HG03025 (cell line): ENCODE results near the gene MXD4.

Experiments used
- ATAC-seq: cut with Tn5 transposase; IDR thresholded peaks from one replicate; pipeline ENCODE4 v1.9.1; 2021; ENCODE audit warnings: mild to moderate bottlenecking, moderate library complexity; ENCODE audit not compliant: unreplicated experiment, low FRiP score

The MXD4 gene

GRCh38 chr4:2265113-2266110 is 3.5 kb upstream of the MXD4 start:
- no peak for ATAC-seq

- no peak for ATAC-seq
Observed at GRCh38 chr4:2264481-2265041, 2.7 kb upstream of the MXD4 start.

- no peak for ATAC-seq
Observed at GRCh38 chr4:2263926-2264321, 2.0 kb upstream of the MXD4 start.

- no peak for ATAC-seq
Observed at GRCh38 chr4:2262944-2263250, 988 bp upstream of the MXD4 start.

GRCh38 chr4:2262145-2262943 is 435 bp upstream of the MXD4 start:
- peak; percentile 84 for ATAC-seq

GRCh38 chr4:2261110-2261852 is 628 bp downstream of the MXD4 start:
- peak; percentile 22 for ATAC-seq

- ATAC-seq: no peak
Observed at GRCh38 chr4:2260344-2261109, 1.4 kb downstream of the MXD4 start.

- ATAC-seq: no peak
Observed at GRCh38 chr4:2259541-2260343, 2.2 kb downstream of the MXD4 start.

- no peak for ATAC-seq
Observed at GRCh38 chr4:2259036-2259540, 2.8 kb downstream of the MXD4 start.

GRCh38 chr4:2258091-2259035 is 3.5 kb downstream of the MXD4 start:
- no peak for ATAC-seq

- no peak for ATAC-seq
Observed at GRCh38 chr4:2257361-2258081, 4.4 kb downstream of the MXD4 start.

- ATAC-seq: no peak
Observed at GRCh38 chr4:2256781-2257191, 5.1 kb downstream of the MXD4 start.

- ATAC-seq: no peak
Observed at GRCh38 chr4:2256156-2256731, 5.7 kb downstream of the MXD4 start.

GRCh38 chr4:2255501-2256155 is 6.3 kb downstream of the MXD4 start:
- ATAC-seq: no peak

- no peak for ATAC-seq
Observed at GRCh38 chr4:2254665-2255500, 7.0 kb downstream of the MXD4 start.
